Hematopoietic multipotent progenitor cell treated with erythropoietin and hydrocortisone succinate and interleukin-3 and kit ligand, for 8 days (in vitro differentiated cells): ENCODE data around the gene OS9.
A peak's percentile ranks its signal among the peaks of the same experiment; 100 is the strongest.

ENCODE experiments used
- DNase-seq: peaks from one replicate; pipeline ENCODE4 v3.0.0-alpha.2; 2015

Gene OS9

GRCh38 chr12:57737467-57738460, 43.8 kb downstream of the OS9 start:
- no peak for DNase-seq

GRCh38 chr12:57738661-57739237, 44.8 kb downstream of the OS9 start, which contains the start of gene AGAP2:
TSS of gene AGAP2 (minus strand) at chr12:57738742. CDS start at chr12:57738246, 496 bp downstream.
- DNase-seq: no peak

- no peak for DNase-seq
Observed at GRCh38 chr12:57739387-57739786, 45.5 kb downstream of the OS9 start.

- DNase-seq: no peak
Observed at GRCh38 chr12:57739914-57740538, 46.1 kb downstream of the OS9 start.

GRCh38 chr12:57740656-57741412, 46.9 kb downstream of the OS9 start:
- peak; percentile 37 for DNase-seq

GRCh38 chr12:57741413-57741789, 47.5 kb downstream of the OS9 start:
- no peak for DNase-seq

GRCh38 chr12:57741844-57742738, 48.2 kb downstream of the OS9 start:
- peak; percentile 71 for DNase-seq

GRCh38 chr12:57743769-57744168, 49.8 kb downstream of the OS9 start:
- DNase-seq: no peak

- no peak for DNase-seq
Observed at GRCh38 chr12:57744194-57744776, 50.4 kb downstream of the OS9 start.

- peak; percentile 99 for DNase-seq
Observed at GRCh38 chr12:57744777-57745484, 51.0 kb downstream of the OS9 start, which contains the start of gene TSPAN31. TSS of gene TSPAN31 (plus strand) at chr12:57745039. CDS start at chr12:57745155, 116 bp downstream.

GRCh38 chr12:57745485-57745881, 51.6 kb downstream of the OS9 start:
- DNase-seq: peak; percentile 26

- peak; percentile 30 for DNase-seq
Observed at GRCh38 chr12:57746025-57746424, 52.1 kb downstream of the OS9 start.

GRCh38 chr12:57749061-57749460, 55.1 kb downstream of the OS9 start:
- DNase-seq: no peak

- no peak for DNase-seq
Observed at GRCh38 chr12:57750561-57751431, 56.9 kb downstream of the OS9 start.

GRCh38 chr12:57751432-57751787, 57.5 kb downstream of the OS9 start:
- DNase-seq: no peak

GRCh38 chr12:57751788-57752667, 58.1 kb downstream of the OS9 start, which contains the start of gene CDK4:
TSS of gene CDK4 (minus strand) at chr12:57752310. CDS start at chr12:57751717, 593 bp downstream.
- DNase-seq: peak; percentile 99

- DNase-seq: no peak
Observed at GRCh38 chr12:57752668-57753000, 58.7 kb downstream of the OS9 start.

GRCh38 chr12:57753756-57754337, 59.9 kb downstream of the OS9 start:
- DNase-seq: peak; percentile 68
